Endothelial cell of umbilical vein (primary cell): ENCODE measurements around the gene LILRB3.
"Not testable (repeated sequence)": the region's sequence is repeated elsewhere in the genome, so short reads cannot be mapped to it uniquely, and the experiment has no call there.

Experiments used
- FOS ChIP-seq: IDR thresholded peaks from 2 replicates; pipeline ENCODE4 v1.6.1; 2011; ENCODE audit warnings: mild to moderate bottlenecking, low read length, moderate library complexity, borderline replicate concordance; ENCODE audit not compliant: insufficient read depth
- GATA2 ChIP-seq: IDR thresholded peaks from 2 replicates; pipeline ENCODE4 v1.7.0; 2011; ENCODE audit warnings: low read depth, mild to moderate bottlenecking, moderate library complexity, mixed read lengths, low read length; ENCODE audit not compliant: insufficient read length, insufficient read depth
- JUN ChIP-seq: IDR thresholded peaks from 2 replicates; pipeline ENCODE4 v1.6.1; 2011; ENCODE audit warnings: borderline replicate concordance, low read depth; ENCODE audit not compliant: insufficient read length, insufficient read depth
- POLR2A ChIP-seq: IDR thresholded peaks from 2 replicates; pipeline ENCODE4 v1.6.1; 2012; ENCODE audit warnings: low read depth, mild to moderate bottlenecking, control low read depth, low read length
- POLR2AphosphoS5 ChIP-seq: IDR thresholded peaks from 2 replicates; pipeline ENCODE4 v1.6.1; 2012; ENCODE audit warnings: low read depth, mild to moderate bottlenecking, control low read depth, low read length, moderate library complexity; ENCODE audit not compliant: insufficient read depth
- TF ChIP-seq, protein P1 (sequence below), 2 donors: IDR thresholded peaks; 1 replicate in 1 of 2; 2 replicates in 1 of 2; pipeline ENCODE4 v1.5.1; 2011; ENCODE audit warnings: low read length in 2 of 2, mild to moderate bottlenecking in 2 of 2, moderate library complexity in 2 of 2, control low read depth in 1 of 2, inconsistent platforms in 1 of 2, low read depth in 1 of 2; ENCODE audit not compliant: insufficient read depth in 1 of 2; ENCODE audit errors: extremely low read depth in 1 of 2
- TF ChIP-seq, protein P2 (sequence below): IDR thresholded peaks from 2 replicates; pipeline ENCODE4 v1.6.1; 2011; ENCODE audit not compliant: insufficient read depth, insufficient read length

DNA sequence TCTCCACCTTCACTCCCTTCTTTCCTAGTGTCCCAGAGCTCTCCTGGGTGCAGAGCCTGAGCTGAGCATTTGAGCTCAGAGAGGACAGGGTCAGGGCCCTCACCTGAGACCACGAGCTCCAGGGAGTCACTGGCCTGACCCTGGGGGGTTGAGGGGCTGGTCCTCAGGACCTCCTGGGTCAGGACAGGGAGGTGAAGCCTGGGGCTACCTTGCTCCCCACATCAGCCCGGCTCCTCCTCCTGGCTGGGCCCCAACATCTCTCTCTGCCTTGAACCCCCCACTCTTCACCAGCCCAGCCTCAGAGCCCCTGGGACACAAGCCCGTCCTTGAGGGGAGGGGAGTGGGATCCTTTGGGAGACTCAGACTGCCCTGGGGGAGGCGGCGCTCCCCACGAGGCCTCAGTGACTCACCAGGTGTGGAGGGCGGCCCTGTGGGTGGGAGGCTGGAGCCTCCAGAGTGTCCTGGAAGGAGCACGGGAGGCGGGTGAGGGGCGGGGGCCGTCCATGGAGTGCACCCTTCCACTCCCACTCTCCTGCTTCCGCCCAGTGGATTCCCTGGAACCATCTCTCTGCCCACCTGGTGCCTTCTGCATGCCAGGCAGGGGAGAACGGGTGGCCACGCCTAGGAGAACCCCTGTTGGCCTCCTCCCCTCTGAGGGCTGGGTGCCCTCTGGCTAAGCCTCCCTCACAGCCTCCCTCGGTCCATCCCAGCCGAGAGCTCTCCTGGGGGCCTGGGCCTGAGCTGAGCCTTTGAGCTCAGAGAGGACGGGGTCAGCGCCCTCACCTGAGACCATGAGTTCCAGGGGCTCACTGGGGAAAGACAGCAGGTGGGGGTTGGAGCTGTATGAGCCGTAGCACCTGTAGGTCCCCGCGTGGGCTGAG lies 16.9 kb upstream of the LILRB3 start:
- not testable (repeated sequence) for TF ChIP-seq POLR2A, JUN, GATA2, FOS, POLR2AphosphoS5
- TF ChIP-seq, protein P1, sequence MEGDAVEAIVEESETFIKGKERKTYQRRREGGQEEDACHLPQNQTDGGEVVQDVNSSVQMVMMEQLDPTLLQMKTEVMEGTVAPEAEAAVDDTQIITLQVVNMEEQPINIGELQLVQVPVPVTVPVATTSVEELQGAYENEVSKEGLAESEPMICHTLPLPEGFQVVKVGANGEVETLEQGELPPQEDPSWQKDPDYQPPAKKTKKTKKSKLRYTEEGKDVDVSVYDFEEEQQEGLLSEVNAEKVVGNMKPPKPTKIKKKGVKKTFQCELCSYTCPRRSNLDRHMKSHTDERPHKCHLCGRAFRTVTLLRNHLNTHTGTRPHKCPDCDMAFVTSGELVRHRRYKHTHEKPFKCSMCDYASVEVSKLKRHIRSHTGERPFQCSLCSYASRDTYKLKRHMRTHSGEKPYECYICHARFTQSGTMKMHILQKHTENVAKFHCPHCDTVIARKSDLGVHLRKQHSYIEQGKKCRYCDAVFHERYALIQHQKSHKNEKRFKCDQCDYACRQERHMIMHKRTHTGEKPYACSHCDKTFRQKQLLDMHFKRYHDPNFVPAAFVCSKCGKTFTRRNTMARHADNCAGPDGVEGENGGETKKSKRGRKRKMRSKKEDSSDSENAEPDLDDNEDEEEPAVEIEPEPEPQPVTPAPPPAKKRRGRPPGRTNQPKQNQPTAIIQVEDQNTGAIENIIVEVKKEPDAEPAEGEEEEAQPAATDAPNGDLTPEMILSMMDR (IDR thresholded peaks at IDR 0.05; ENCODE audit: extremely low read depth in 1 of 2, insufficient read depth in 1 of 2, low read depth in 1 of 2, low read length in 2 of 2), result not testable (repeated sequence)
- TF ChIP-seq, protein P2, sequence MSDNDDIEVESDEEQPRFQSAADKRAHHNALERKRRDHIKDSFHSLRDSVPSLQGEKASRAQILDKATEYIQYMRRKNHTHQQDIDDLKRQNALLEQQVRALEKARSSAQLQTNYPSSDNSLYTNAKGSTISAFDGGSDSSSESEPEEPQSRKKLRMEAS, result not testable (repeated sequence)
